Measurements from ENCODE around the gene SLC24A5.

DNA sequence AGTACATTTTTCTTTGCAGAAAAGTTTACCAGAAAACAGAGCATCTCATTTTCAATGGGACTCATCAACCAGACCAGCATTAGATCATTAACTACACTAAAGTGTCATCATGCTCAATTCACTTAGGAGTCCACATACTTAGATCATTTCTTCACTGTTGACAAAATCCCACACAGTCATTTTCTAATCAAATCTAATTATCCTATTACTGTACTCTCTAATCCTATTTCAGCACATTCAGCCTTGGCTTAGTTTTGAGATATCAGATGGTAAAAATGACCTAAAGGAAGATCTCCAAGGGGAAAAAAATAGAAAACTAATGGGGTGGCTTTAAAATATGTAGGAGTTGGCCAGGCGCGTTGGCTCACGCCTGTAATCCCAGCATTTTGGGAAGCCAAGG, 65.5 kb downstream of the SLC24A5 start:
- no peak for TF ChIP-seq CTCF (IDR thresholded peaks at IDR 0.05)
- TF ChIP-seq POLR2AphosphoS5 (IDR thresholded peaks at IDR 0.05) = no peak

All from transverse colon (tissue), 4 donors.